GM19452 (cell line): ENCODE measurements around the gene HBB.

Experiments
- ATAC-seq: cut with Tn5 transposase; IDR thresholded peaks from one replicate; pipeline ENCODE4 v1.9.1; 2021; ENCODE audit not compliant: unreplicated experiment

HBB gene

GRCh38 chr11:5247472-5248192 lies 20.8 kb upstream of the HBB start:
- no peak for ATAC-seq

DNA sequence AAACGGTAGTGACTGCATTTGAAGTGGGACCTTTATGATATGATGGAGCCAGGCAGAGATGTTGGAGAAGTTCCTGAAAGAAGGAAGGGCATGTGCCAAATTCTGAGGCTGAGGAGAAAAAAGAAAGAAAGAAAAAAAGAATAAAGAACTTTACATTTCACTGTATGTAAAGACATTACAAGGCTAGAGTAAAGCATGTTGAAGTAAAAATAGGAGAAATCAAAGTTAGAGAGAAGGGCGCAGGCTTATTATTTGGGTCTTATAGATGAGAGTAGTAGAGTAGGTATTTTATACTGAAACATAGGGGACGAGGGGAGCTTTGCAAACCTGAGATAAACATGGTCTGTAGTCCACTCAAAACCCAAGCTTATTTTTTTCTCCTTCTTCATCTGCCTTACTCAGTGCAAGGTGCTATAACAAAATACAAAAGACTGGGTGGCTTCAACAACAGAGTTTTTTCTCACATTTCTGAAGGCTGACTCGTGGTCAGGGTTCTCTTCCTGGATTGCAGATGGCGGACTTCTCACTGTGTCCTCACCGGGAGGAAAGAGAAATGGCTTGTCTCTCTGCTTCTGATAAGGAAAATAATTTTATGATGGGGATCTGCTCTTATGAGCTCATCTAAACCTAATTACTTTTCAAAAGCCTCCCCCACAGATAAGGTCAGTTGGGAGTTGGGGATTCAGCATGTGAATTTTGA lies 20.1 kb upstream of the HBB start:
- no peak for ATAC-seq

GRCh38 chr11:5245155-5245554 lies 18.3 kb upstream of the HBB start:
- ATAC-seq: no peak

- ATAC-seq: no peak
These were observed 16.9 kb upstream of the HBB start for GRCh38 chr11:5243816-5244180.

DNA sequence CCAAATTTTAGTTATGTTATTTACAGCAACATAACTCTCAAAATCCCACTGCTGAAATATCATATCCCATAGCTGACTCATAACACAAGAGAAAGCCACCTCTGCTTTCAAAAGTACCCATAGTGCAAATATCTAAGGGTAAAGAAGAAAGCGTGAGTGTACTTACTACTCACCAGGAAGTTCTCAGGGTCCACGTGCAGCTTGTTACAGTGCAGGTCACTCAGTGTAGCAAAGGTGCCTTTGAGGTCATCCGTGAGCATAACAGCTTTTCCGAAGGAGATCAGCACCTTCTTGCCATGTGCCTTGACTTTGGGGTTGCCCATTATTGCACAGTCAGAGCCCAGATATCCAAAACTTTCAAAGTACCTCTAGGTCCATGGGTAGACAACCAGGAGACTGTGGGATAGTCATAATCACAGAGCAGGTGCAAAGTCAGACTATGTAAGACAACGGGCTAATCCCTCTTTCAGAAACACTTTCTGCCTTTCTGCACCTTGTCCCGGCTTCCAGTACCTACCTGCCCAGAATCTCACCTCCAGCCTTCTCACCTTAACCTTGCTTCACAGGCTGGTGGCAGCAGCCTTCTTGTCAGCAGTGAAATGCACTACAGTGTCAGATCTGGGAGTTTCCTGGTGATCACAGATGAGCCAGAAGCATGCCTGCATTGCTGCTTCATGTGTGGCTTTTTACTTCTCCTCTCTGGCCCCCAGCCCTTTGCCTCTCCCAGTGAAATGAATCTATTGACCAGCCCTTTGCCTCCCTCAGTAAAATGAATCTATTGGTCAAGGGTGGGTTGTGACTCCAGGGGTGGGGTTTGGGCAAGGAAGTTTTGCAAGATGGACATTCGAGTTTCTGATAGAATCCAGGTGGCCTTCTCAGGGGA lies 16.3 kb upstream of the HBB start:
- ATAC-seq: peak; percentile 73

DNA sequence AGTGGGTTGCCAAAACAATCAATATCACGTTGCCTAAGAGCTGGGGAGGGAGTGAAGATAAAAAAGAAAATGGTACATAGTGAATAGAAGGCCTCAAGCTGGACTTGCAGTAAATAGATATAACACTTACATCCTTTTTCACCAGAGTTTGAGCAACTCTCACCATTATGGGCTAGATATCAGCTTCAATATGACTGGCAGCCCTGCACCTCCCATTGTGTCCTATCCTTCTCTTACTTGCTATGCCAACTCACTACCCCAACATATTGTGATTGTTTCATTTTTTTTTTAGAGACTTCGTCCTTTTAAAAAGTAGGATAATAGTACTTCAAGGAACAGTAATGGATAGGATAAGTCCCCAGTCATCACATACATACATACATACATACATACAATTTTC lies 15.3 kb upstream of the HBB start:
- no peak for ATAC-seq

DNA sequence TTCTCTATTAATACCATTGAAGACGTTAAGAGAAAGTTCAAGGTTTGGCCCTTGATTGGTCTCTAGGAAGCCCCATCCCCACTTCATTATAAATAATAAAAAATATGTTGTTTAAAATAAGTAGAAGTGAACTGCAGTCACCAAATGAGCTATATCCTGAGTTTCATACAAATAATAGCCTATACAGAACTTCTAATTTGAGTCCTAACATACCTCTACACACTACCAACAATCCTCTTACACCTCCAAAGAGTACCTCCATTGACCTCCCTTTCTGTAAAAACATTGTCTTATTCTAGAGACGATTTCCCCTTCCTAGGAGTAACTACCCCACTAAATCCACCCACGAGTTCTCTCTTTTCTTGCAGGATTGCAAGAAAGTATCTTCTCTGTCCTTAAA lies 14.6 kb upstream of the HBB start:
- ATAC-seq: no peak

DNA sequence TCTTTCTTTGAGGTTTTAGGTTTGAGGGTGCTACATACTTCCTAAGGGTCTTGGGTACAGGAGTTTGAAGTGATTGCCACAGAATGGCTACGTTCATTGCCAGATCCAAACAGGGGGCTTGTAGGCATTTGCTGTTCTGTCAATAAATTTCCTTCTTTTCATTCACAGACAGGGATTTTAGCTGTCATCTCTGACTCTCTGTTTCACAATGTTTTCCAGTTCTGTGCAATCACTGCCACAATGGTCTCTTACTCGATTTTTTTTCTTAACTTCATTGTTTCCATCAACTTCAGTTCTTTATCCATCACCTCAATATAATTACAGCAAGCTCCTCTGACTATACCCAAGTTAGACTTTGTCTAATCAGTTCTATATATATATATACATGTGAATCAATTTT lies 13.6 kb upstream of the HBB start:
- no peak for ATAC-seq

DNA sequence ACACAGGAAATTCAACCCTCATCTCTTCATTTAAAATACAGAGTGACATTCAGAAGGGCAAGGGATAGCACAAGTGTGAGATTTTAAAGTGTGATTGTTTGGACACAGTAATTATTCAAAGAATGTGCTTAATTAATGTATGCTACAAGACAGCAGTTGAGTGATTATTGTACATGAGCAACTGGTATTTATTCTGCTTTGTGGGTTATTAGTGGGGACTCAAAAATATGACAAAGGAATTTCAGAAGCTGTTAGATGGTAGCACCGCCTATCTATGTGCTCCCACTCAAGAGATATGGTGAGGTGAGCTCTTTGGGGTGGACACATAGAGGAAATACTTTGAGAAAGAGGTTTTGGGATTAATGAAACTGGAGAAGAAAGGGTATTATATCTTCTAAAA lies 13.2 kb upstream of the HBB start:
- ATAC-seq: no peak

- ATAC-seq: no peak
These were observed 12.2 kb upstream of the HBB start for GRCh38 chr11:5239046-5239445.

DNA sequence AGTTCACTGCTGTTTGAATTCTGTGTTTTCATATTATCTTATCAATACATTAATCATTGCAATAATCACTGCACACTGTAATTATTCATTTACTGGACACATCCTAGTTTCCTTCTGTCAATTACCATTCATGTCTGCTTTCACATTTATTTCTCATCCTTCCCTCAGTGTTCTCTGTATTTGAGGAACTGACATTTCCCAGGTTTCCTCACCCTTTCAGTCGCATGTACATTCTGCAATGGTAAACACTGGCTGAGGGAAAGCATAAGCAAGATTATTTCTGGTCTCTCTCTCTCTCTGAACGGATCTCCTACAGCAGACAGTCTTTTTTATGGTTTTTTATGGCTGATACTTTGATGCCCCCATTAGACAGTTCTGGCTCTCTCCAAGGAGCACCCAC lies 11.6 kb upstream of the HBB start:
- ATAC-seq: no peak

GRCh38 chr11:5237420-5237819 lies 10.5 kb upstream of the HBB start:
- no peak for ATAC-seq

DNA sequence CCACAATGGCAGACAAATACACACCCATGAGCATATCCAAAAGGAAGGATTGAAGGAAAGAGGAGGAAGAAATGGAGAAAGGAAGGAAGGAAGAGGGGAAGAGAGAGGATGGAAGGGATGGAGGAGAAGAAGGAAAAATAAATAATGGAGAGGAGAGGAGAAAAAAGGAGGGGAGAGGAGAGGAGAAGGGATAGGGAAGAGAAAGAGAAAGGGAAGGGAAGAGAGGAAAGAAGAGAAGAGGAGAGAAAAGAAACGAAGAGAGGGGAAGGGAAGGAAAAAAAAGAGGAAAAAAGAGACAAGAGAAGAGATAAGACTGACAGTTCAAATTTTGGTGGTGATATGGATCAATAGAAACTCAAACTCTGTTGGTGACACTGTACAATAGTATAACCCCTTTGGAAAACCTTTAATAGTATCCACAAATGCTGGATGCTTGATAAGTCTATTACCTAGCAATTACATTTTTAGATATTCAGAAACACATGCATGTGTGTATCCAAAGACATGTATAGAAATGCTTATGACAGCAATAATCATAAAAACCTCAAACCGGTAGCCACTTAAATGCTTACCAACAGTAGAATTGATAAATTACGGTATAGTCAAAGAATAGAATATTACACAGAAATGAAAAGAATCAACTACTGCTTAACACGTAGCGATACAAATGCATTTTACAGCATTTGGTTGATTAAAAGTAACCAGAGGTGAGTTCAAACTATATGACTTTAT lies 8.7 kb upstream of the HBB start:
- no peak for ATAC-seq

GRCh38 chr11:5234381-5234834 lies 7.5 kb upstream of the HBB start, which contains the start of gene HBD:
HBD (minus strand) TSS chr11:5234483; CDS start chr11:5234433, 50 bp downstream.
- ATAC-seq: peak; percentile 84

DNA sequence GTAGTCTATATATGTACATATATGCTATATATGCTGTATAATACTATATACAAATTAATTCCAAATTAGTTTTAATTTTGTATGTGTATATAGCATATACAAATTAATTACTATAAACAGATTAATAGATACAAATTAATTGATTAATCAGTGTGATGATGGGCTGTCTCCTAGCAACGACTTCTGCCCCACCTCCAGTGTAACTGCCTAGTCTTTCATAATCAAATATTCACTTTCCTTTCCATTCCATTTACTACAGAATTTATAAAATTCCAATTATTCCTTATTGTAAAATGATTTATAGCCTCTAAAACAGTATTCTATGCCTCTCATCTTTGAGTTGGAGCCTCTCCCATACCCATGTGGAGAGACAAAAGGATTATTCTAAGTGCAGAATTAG lies 6.4 kb upstream of the HBB start:
- ATAC-seq: no peak

GRCh38 chr11:5232821-5233220 lies 6.0 kb upstream of the HBB start:
- no peak for ATAC-seq

DNA sequence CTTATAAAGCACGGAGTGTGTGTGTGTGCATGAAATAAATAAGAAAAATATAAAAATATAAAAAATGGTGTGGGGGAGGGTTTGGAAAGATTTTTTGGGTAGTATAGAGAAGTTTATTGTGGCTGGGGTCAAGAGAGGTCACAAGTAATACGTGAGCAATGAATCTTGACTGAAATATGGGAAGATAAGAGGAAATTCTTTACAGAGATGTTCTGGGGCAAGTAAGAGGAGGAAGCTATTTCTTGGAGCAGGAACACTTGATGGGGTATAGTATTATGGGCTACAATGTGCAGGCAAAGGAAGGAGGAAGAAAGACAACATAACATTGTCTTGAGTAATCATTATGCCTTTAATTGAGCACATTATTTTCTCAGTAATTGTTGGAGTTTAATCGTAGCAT lies 5.3 kb upstream of the HBB start:
- no peak for ATAC-seq

DNA sequence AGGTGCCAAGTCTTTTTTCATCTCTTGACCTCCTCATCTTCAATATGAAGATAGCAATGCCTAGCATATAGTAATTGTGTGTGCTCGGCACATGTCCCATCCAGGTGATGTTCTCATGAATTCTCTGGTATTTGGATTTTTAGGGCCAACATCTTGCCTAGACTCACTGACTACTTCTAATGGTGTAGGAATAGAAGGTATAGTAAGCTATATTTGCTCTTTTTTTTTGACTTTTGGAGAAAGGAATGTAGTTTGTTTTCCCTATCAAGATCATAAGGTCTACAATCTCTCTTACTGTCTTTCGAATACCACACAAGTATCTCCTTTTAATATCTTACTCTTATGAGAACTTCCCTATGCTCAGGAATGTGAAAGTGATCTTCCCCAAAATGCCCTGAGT lies 4.2 kb upstream of the HBB start:
- ATAC-seq: no peak

DNA sequence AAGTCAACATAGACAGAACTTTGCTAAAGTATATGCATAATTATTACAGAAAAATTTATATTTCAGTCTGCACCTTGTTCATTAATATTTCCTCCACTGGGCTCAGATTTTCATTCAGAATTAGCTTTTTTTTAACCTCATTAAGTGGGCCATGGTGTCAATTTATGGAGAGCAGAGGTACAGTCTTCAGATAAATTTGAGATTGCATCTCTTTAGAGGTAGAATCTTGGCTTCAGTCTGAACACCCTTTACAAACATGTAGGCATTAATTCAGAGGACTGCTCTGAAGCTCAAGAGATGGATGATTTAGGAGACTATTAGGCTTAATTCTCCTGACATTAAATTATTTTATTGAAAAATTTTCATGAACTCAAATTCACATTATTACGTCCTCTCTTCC lies 3.4 kb upstream of the HBB start:
- no peak for ATAC-seq

DNA sequence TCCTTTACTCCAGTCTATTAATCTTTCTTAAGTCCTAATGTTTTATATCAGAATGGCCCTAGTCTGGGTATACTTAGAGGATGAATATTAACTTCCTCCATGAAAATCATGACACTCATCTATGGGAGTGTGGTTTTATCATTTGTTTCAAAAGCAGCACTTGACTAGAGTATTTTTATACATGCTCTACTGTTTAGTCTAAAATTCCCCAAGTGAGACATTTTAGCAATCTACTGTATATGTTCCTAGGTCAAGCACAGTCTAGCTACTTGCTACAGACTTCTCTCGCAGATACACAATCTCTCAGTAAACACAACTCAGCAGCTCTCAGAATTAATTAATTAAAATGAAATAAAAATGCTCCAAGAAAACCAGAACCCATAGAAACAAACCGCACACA lies 2.9 kb upstream of the HBB start:
- no peak for ATAC-seq

GRCh38 chr11:5229356-5229755 lies 2.5 kb upstream of the HBB start:
- no peak for ATAC-seq
